NCI-H2029 treated with DMSO at 0.1 percent for 48 hours (cell line): ENCODE data around the gene RASAL1.
A peak's percentile ranks its signal among the peaks of the same experiment; 100 is the strongest.

Source experiments
- DNase-seq: peaks from one replicate; lab custom pipeline; 2025; lab: John Stamatoyannopoulos, UW

Gene RASAL1

DNA sequence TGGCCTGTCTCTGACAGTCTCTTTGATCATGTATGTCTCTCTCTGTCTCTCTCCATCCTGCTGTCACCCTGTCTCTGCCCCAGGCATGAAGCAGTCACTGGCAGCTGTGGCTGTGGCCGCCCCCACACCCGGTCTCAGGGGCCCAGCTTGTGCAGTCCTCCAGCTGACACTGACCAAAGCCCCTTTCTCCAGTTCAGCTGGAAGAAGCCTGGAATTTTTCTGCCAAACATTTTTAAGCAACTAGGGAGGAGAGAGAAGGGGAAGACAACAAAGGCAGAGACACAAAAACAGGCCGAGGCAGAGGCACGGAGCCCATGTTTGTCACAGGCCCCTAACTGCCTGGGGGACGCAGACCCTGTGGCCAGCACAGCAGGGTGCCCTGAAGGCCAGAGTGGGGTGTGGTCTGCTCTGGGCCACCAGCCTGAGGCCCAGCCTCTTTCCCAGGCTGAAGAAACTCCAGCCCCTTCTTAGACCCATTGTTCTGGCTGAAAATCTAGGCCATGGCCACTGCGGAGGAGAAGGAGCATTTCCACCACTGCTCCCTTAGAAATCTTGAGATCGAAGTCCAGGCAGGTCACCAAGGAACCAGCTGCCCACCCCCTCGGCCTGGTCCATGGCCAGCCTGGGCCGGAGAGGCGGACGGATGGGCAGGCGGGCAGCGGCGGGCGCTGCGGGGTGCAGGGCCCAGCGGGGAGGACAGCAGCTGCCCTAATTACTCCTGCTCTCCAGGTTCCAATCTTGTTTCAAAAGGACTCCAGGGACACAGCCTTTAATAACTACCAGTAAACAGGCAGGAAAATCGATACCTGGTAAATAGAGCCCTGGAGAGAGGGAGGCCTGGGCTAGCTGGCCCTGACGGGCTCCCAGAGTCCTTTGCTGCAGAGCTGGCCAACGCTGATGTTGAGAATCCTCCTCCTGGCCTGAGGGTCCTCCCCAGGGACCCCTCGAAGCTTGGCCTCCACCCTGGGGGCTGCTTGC, 64.1 kb downstream of the RASAL1 start:
- DNase-seq, result peak; percentile 37

DNA sequence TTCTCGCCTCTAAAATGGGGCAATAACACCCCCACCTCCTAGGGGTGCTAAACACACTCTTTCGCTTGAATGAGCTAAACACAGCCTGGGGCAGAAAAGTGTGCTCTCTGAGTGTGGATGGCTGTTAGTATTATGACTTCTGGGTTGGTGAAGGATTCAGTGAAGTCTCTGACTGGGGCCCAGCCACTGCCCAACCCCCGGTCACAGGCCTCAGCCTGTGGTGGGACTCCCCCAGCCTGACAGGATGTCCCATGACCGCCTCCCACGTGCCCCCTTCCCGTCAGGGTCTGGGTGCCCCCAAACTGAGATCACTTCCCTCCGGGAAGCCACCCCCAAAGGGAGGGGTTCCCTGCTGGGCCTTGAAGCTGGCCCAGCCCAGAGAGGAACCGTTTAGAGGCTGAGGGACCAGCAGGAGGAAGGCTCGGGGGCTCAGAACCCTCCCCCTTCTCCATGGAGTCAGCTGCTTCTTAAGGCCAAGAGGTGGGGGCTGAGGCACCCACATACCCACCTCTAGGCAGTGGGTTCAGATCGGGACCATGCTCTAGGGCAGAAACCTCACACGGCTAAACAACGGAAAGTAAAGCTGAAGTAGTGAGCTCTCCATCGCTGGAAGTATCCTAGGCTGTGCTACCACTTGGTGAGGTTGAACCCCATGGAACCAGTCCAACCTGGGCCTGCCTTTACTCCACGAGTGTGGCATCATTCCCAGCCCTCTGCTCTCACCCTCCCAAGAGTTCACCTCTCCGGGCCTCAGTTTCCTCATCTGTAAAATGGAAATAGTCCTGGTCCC, 65.2 kb downstream of the RASAL1 start:
- DNase-seq, result no peak

DNA sequence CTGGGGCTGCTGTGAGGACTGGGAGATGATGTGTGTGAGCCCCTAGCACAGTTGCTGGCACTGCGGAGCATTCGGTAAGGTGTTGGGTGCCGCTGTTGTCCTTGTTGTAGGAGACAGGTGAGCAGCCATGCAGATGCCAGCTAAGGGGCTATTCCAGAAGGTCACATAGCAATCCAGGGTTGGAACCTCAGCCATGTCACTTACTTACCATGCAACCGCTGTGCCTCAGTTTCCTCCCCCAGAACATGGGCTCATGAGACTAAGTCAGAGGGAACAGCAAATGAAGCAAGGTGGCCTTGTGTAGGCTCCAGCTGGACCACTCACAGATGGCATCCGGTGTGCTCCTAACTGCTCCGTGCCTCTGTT, 65.8 kb downstream of the RASAL1 start:
- no peak for DNase-seq

- DNase-seq, result no peak
Measured at GRCh38 chr12:113069149-113069548, 66.4 kb downstream of the RASAL1 start.

DNA sequence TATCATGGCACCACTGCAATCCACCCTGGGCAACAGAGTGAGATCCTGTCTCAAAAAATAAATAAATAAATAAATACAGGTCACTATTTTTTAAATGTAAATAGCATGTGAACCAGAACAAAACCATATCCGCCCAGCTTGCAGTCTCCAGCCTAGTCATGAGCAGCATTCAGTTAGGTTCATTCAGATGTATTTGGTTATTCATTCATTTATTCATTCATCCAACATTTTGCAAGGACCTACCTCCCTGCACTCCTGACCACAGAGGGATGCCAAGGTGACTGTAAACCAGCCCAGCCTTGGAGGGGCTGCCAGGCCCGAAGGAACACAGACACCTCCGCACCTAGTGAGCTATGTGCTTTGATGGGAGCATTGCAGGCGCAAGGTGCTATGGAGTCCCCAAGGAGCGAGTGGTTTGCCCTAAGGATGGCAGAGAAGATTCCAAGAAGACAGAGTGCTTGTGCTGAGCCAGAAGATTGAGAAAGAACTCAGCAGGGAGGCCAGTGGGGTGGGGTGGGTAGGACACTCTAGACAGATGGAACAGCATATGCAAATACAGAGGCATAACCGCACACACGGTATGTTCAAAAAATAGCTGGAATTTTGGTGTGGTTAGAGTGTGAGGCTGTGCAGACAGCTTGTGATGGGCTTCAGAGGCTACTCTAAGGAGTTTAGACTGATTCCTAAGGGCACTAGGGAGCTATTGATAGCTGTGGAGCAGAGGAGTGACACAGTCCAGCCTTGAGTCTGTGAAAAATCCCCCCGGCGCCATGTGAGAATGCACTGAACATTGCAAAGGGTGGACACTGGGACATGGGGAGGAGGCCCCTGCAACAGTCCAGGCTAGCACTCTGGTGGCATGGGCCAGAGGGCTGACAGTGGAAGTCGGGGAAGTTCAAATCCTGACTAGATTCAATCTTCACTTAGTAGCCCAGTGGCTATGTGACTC, 67.3 kb downstream of the RASAL1 start:
- DNase-seq, result no peak

GRCh38 chr12:113066813-113067400, 68.7 kb downstream of the RASAL1 start:
- no peak for DNase-seq

GRCh38 chr12:113065126-113066007, 70.2 kb downstream of the RASAL1 start:
- no peak for DNase-seq

DNA sequence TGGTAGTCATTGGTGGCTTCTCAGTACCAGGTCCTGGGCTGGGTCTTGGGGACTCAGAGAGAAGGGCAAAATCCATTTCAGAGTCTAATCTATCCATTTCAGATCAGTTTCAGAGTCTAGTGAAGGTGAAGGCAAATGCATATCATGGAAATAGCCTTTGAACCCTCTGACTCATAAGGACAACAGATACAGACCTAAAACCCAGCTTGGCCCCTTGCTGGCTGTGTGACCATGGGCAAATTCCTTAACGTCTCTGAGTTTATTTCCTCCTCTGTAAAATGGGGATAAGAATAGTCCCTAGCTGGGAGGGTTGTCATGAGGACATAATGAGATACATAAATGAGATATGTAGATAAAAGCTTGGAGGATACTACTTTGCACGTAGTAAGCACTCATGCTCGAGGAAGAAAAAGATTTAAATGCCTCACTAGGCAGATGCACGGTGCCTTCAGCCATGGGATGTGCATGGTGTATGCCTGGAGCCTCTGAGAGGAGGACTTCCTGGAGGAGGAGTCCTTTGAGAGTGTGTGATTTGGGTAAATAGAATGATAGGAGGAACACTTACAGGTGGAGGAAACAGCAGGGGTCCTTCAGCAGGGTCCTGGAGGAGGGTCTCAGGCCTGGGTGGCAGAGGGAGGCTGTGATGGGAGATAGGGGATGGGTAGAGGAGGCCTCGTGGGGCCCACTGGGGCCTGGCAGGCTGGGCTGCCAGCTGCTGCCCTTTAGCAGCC, 71.0 kb downstream of the RASAL1 start:
- DNase-seq, result no peak

GRCh38 chr12:113063396-113064350, 71.9 kb downstream of the RASAL1 start:
- no peak for DNase-seq

GRCh38 chr12:113062502-113063395, 72.8 kb downstream of the RASAL1 start:
- DNase-seq, result no peak

- DNase-seq, result no peak
Measured at GRCh38 chr12:113061061-113061694, 74.4 kb downstream of the RASAL1 start.

DNA sequence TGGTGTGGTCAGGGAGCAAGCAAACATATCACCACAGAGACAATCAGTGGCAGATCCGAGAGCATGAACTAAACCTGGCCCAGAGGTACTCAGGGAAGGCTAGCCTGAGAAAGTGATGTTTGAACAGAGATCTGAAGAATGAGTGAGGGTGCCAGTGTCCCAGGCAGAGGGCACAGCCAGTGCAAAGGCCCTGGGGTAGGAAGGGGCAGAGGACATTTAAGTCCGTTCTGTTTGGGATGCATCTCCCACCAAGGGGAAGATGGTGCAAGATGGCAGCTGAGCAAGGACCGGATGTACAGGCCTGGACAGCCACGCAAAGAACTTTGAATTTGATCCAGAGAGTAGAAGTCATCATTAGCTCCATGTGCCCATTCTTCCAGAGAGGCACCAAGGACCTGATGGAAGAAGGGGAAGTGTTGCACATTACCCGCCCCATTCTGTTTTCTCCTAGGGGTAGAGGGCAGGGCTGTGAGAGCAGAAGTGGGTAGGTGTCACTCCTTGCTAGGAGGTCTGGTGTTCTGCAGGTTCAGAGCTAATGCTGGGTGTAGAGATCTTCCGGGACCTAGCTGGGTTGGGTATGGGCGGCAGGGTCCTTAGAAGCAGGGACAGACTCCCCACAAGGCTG, 75.1 kb downstream of the RASAL1 start:
- no peak for DNase-seq

DNA sequence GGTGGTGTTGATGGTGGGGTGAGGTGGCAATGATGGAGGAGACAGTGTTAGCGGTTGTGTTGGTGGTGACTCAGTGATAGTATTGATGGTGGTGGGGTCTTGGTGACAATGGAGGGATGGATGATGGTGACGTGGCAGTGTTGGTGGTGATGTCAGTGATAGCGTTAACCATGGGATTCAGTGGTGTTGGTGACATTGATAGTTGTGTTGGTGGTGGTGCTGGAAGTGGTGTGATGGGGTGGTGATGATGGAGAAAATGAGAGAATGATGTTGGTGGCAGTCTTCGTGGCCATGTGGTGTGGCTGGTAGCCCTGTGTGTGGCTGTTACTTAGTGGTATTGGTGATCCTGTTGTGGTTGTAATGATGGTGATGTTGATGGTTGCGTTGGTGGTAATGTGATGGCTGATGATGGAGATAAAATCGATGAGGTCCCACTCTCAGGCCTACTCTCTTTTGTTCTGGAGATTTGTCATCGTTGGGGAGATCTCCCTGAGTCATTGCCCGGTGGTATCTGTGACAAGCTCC, 76.4 kb downstream of the RASAL1 start:
- DNase-seq, result no peak

DNA sequence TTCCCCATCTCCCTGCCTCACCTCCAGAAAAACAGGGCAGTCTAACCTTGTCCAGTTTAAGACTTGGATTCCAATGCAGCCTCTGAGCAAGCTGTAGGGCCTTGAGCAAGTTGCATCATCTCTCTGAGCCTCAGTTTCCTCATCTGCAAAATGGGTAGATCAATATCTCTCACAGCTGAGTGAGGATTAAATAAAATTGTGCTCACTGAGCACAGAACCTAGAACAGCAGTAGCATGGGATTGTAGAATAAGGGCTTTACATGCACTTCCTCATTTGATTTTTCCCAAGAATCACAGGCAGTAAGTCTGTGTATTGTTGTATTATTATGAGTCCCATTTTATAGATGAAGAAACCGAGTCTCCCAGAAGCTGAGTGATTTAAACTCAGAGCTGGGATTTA, 77.0 kb downstream of the RASAL1 start:
- no peak for DNase-seq

DNA sequence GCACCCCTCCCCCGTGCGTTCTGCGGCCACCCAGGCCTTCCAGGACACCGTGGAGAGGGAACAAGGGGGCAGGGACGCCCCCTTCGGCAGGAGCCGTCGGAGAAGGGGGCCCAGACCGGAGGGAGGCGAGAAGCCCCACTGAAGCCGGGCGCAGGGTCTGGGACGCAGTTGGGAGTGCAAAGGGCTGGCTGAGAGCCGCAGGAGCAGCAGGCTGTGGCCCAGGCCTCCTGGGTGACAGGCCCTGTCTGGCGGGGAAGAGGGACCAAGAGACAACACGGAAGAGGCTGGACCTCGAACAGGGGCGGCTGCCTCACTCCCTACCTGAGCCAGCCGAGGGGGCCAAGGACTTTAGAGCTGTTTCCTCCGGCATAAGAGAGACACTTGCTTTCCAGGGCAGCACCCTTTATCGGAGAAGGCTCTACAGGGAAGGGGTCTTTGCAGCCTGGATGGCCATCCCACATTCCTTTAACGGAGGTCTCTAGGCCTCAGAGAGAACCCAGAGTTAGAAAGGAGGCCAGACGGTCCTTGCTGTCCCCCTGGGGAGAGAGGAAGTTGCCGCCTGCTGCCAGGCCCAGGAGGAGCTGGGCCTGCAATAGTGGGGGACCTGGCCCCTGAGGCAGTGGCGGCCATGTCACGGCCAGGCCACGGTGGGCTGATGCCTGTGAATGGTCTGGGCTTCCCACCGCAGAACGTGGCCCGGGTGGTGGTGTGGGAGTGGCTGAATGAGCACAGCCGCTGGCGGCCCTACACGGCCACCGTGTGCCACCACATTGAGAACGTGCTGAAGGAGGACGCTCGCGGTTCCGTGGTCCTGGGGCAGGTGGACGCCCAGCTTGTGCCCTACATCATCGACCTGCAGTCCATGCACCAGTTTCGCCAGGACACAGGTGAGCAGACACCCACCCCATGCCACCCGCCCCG, 77.7 kb downstream of the RASAL1 start:
- no peak for DNase-seq
